Measurements from ENCODE around the gene PTPRT. TPM values are rescaled to one million over a fixed set of nuclear protein-coding genes. Genes with fewer than 3 reads are reported as not detected.

Gene PTPRT
- total RNA-seq, 1 experiment from 2014 or later: 0.13 TPM

GRCh38 chr20:42152575-42152974 lies 1037.1 kb downstream of the PTPRT start:
- Mint-ChIP-seq H3K36me3 (ENCODE audit: insufficient read depth in 1 of 3, low read depth in 3 of 3) (no peaks in the 10 kb centered on the region), H3K4me3 (no peak overlapping the region), H3K27ac (no peak overlapping the region), H3K4me1 (no peaks in the 10 kb centered on the region), H3K27me3 (ENCODE audit: low read depth) (peaks cover 27% of the 10 kb centered on the region), H3K9me3 (no peaks in the 10 kb centered on the region; a peak in 1 of 5 replicates)
- Histone ChIP-seq H3K9ac (ENCODE audit: extremely low read depth, insufficient read length, low read length) (no peak overlapping the region), H2BK5ac (ENCODE audit: insufficient read length, low read length) (no peak overlapping the region), H4K5ac (ENCODE audit: insufficient read length, low read depth, low read length) (no peak overlapping the region), H3K4me2 (ENCODE audit: insufficient read depth, insufficient read length, low read length) (no peak overlapping the region), H3K4ac (ENCODE audit: low read depth, low read length) (no peak overlapping the region), H3K27me3 (ENCODE audit: insufficient read depth, low read length) (no peaks in the 10 kb centered on the region), H3K18ac (ENCODE audit: insufficient read length, low read depth, low read length) (no peak overlapping the region), H3K79me1 (ENCODE audit: insufficient read depth, low read depth, low read length, poor library complexity, severe bottlenecking) (no peaks in the 10 kb centered on the region), H4K91ac (ENCODE audit: insufficient read length, low read depth, low read length) (no peak overlapping the region), H3K23me2 (ENCODE audit: insufficient read length, low read depth, low read length, poor library complexity, severe bottlenecking) (no peaks in the 10 kb centered on the region), H4K20me1 (ENCODE audit: control insufficient read depth, insufficient read depth, insufficient read length) (no peaks in the 10 kb centered on the region), H3K14ac (ENCODE audit: insufficient read depth, low read length) (no peak overlapping the region), H3K9me3 (ENCODE audit: control insufficient read depth, low read depth, low read length) (peaks cover 4% of the 10 kb centered on the region), H2BK12ac (ENCODE audit: insufficient read length, low read depth, low read length) (no peak overlapping the region), H3K79me2 (ENCODE audit: insufficient read depth, low read length) (no peaks in the 10 kb centered on the region), H2AK5ac (ENCODE audit: insufficient read length, low read length) (no peak overlapping the region), H4K8ac (replicated peaks; ENCODE audit: insufficient read length, low read depth, low read length) (no peak overlapping the region), H3K23ac (ENCODE audit: insufficient read length, low read depth, low read length) (no peak overlapping the region), H3T11ph (ENCODE audit: low read length) (no peak overlapping the region), H3K56ac (ENCODE audit: insufficient read length, low read depth, low read length) (no peak overlapping the region), H3K4me1 (ENCODE audit: insufficient read depth, low read length) (no peaks in the 10 kb centered on the region), H2BK20ac (ENCODE audit: low read depth, low read length, poor library complexity, severe bottlenecking) (no peak overlapping the region), H2AFZ (ENCODE audit: low read length) (no peak overlapping the region), H2BK15ac (ENCODE audit: low read depth, low read length) (no peak overlapping the region), H2BK120ac (ENCODE audit: low read depth, low read length, poor library complexity, severe bottlenecking) (no peak overlapping the region), H3K27ac (ENCODE audit: insufficient read length, low read depth, low read length) (no peak overlapping the region)
- TF ChIP-seq CTCF (conservative IDR thresholded peaks at IDR 0.05): no peak
- no CpG with 5 or more reads among the region's 6 CpGs for WGBS (ENCODE audit: extremely low coverage, insufficient read length, low lambda C conversion rate)
- DNase-seq: no peak
